K562 (cell line): ENCODE results near the gene TRIM44. TPM values are rescaled to one million over a fixed set of nuclear protein-coding genes. Genes with fewer than 3 reads are reported as not detected.

Experiments used
- ATAC-seq: fragments of 200-7000 bp; cut with Tn5 transposase; 3 replicates; pipeline ENCODE4 v1.9.1; 2020; ENCODE audit warnings: moderate library complexity
- BruUV-seq: library from RNA; stranded (reverse); fragments of 400-500 nt; replicated peaks from 2 replicates; lab custom pipeline; 2021; lab: Mats Ljungman, UMichigan
- CTCF ChIA-PET: fragments of 300-600 bp; formaldehyde crosslinking; extraction: SDS; loops from one replicate; lab custom pipeline; 2021; ENCODE audit warnings: low intra/inter-chr PET ratio; lab: Yijun Ruan, JAX
- POLR2A ChIA-PET: fragments of 300-600, 350-650 bp; sonication (Branson Sonifier 250); formaldehyde crosslinking; extraction: SDS; loops from one replicate; lab custom pipeline; 2021; ENCODE audit warnings: antibody characterized with exemption, inconsistent platforms; lab: Yijun Ruan, JAX
- DNase-seq, 4 experiments: peaks; one replicate each; pipeline versions ENCODE4 v3.0.0 to v3.0.0-alpha.2; 2011 to 2018; ENCODE audit warnings: low spot score in 3 of 4, mixed read lengths in 3 of 4; ENCODE audit errors: extremely low read depth in 1 of 4
- FAIRE-seq: peaks from 2 replicates; lab custom pipeline; 2011; peaks lifted over from hg19 to GRCh38; lab: Jason Lieb, UNC
- H2AFZ ChIP-seq: 2 replicates; pipeline ENCODE4 v1.6.0; 2011; ENCODE audit warnings: low read depth, low read length, control low read depth, inconsistent platforms
- H3K27ac ChIP-seq: fragments of 200-600 bp; 3 replicates; pipeline ENCODE4 v1.8.0; 2011; ENCODE audit warnings: low read depth, mild to moderate bottlenecking, control low read depth, inconsistent platforms, low read length, moderate library complexity, mixed read lengths; ENCODE audit errors: extremely low read depth
- H3K27me3 ChIP-seq, 2 experiments: fragments of 300-600 bp in 1 of 2; 2 replicates in 1 of 2; 3 replicates in 1 of 2; pipeline versions ENCODE4 v1.6.0 to v1.8.0; 2011; ENCODE audit warnings: inconsistent platforms in 2 of 2, low read length in 2 of 2, mild to moderate bottlenecking in 1 of 2, mixed read lengths in 1 of 2, moderate library complexity in 1 of 2; ENCODE audit not compliant: control insufficient read depth in 2 of 2, insufficient read depth in 2 of 2
- H3K36me3 ChIP-seq: fragments of 300-600 bp; 3 replicates; pipeline ENCODE4 v1.8.0; 2011; ENCODE audit warnings: mild to moderate bottlenecking, low read length, inconsistent platforms; ENCODE audit not compliant: control insufficient read depth, insufficient read depth
- H3K4me1 ChIP-seq, 2 experiments: fragments of 200-600 bp in 1 of 2; replicated peaks in 1 of 2; 2 replicates in 1 of 2; 3 replicates in 1 of 2; pipeline versions ENCODE4 v1.5.1 to v1.8.0; 2011; ENCODE audit warnings: inconsistent platforms in 2 of 2, low read length in 2 of 2, mild to moderate bottlenecking in 1 of 2, mixed read lengths in 1 of 2, moderate library complexity in 1 of 2; ENCODE audit not compliant: control insufficient read depth in 2 of 2, insufficient read depth in 2 of 2
- H3K4me2 ChIP-seq: 2 replicates; pipeline ENCODE4 v1.6.1; 2011; ENCODE audit warnings: low read length, control low read depth, inconsistent platforms, mixed read lengths; ENCODE audit not compliant: insufficient read depth
- H3K4me3 ChIP-seq: fragments of 200-600 bp; sonication (generic), shearing (Covaris generic); 2 replicates; pipeline ENCODE4 v1.5.1; 2016; ENCODE audit warnings: control low read depth, inconsistent platforms
- H3K79me2 ChIP-seq: fragments of 200-600 bp; 3 replicates; pipeline ENCODE4 v1.8.0; 2011; ENCODE audit warnings: low read length, inconsistent platforms; ENCODE audit not compliant: control insufficient read depth, insufficient read depth
- H3K9ac ChIP-seq, 2 experiments: 2 replicates each; pipeline versions ENCODE4 v1.6.0 to v1.6.1; 2011; ENCODE audit warnings: low read depth in 2 of 2, low read length in 2 of 2, control low read depth in 1 of 2, inconsistent platforms in 1 of 2, mild to moderate bottlenecking in 1 of 2, mixed read lengths in 1 of 2; ENCODE audit not compliant: insufficient read depth in 1 of 2
- H3K9me1 ChIP-seq: one replicate; pipeline ENCODE4 v1.6.0; 2011; ENCODE audit warnings: inconsistent platforms, mild to moderate bottlenecking, low read length, moderate library complexity; ENCODE audit not compliant: control insufficient read depth, insufficient read depth
- H3K9me3 ChIP-seq: replicated peaks from 2 replicates; pipeline ENCODE4 v1.5.1; 2011; ENCODE audit warnings: low read depth, low read length, inconsistent platforms; ENCODE audit not compliant: control insufficient read depth, insufficient read depth
- H4K20me1 ChIP-seq: replicated peaks from 2 replicates; pipeline ENCODE4 v1.6.1; 2011; ENCODE audit warnings: low read length, inconsistent platforms, mixed read lengths; ENCODE audit not compliant: control insufficient read depth, insufficient read depth
- ARID4B ChIP-seq: sonication (generic); formaldehyde crosslinking; IDR thresholded peaks from 2 replicates; pipeline ENCODE4 v1.8.0; 2022; ENCODE audit warnings: mild to moderate bottlenecking, missing genetic modification reagents
- BRF1 ChIP-seq: IDR thresholded peaks from 3 replicates; pipeline ENCODE4 v1.6.1; 2011; ENCODE audit warnings: borderline replicate concordance, mild to moderate bottlenecking; ENCODE audit not compliant: insufficient read length; ENCODE audit errors: extremely low read depth
- MEIS2 ChIP-seq: fragments of 450-650 bp; IDR thresholded peaks from 2 replicates; pipeline ENCODE4 v1.6.1; 2014; ENCODE audit warnings: mild to moderate bottlenecking; ENCODE audit not compliant: partially characterized antibody
- NCOR1 ChIP-seq: fragments of 450-650 bp; IDR thresholded peaks from 2 replicates; pipeline ENCODE4 v1.6.1; 2016; ENCODE audit warnings: mild to moderate bottlenecking, moderate library complexity
- NEUROD1 ChIP-seq: fragments of 150-350 bp; IDR thresholded peaks from 2 replicates; pipeline ENCODE4 v1.6.1; 2014; ENCODE audit warnings: borderline replicate concordance, low read length, low read depth; ENCODE audit not compliant: partially characterized antibody
- WGBS: fragments of 100-300 bp; shearing (Covaris generic); methylation state at CpG from one replicate; pipeline ENCODE4 v1.1.6; 2016; ENCODE audit warnings: low coverage, mixed read lengths; ENCODE audit not compliant: insufficient coverage; ENCODE audit errors: missing lambda C conversion rate; 5-methylcytosine and 5-hydroxymethylcytosine counted together
- in situ Hi-C: fragments of 300-500 bp; cut with MboI; formaldehyde crosslinking; loops from 4 replicates; pipeline ENCODE4 v1.15.0; 2018; ENCODE audit warnings: inconsistent platforms, mixed read lengths
- intact Hi-C: fragments of 100-400 bp; cut with micrococcal nuclease; formaldehyde crosslinking; loops from 2 replicates; pipeline ENCODE4 v1.14.2; 2022
- polyA plus RNA-seq, 8 experiments: library from polyadenylated mRNA; depleted of rRNA in 4 of 8; stranded (reverse) in 5 of 8; unstranded in 3 of 8; fragments of >200 nt; fragmentation: Nextera tagmentation in 2 of 8; fragmentation: Illumina TruSeq in 1 of 8; extraction: Ambion mirVana in 2 of 8; extraction: Trizol in 1 of 8; gene quantifications; 2 replicates each; pipeline versions ENCODE4 v1.2.1 to v1.2.3, GENCODE V29; 2011 to 2014; ENCODE audit warnings: inconsistent platforms in 1 of 8, missing spikeins in 1 of 8
- total RNA-seq, 7 experiments: library from RNA; depleted of rRNA in 6 of 7; stranded (reverse); fragments of >200 nt in 6 of 7; fragmentation: Illumina TruSeq in 2 of 7; extraction: Trizol in 2 of 7; gene quantifications; 2 replicates each; pipeline versions ENCODE4 v1.2.1 to v1.2.3, GENCODE V29; 2011 to 2021; ENCODE audit warnings: low replicate concordance in 1 of 7

TRIM44 gene
- total and polyA plus RNA-seq, 9 of the 15 experiments (the other 6 are each of a cell fraction or from before 2014, with no cell fraction given) = 8.3 to 105 (median 37.2) TPM

- no TSS peak for BruUV-seq
- H3K4me3 ChIP-seq = no peak overlapping the region
- CTCF ChIA-PET = no interaction called here
Observed at GRCh38 chr11:35632301-35632700, 30.3 kb upstream of the TRIM44 start.

GRCh38 chr11:35633827-35634423, 28.6 kb upstream of the TRIM44 start:
- Histone ChIP-seq H3K9ac (no peak overlapping the region), H3K27me3 (peaks cover 29 to 35% of the 10 kb centered on the region in 2 experiments), H3K4me1 (no peaks in the 10 kb centered on the region), H3K36me3 (no peaks in the 10 kb centered on the region), H3K4me3 (no peak overlapping the region), H3K79me2 (no peaks in the 10 kb centered on the region), H4K20me1 (no peaks in the 10 kb centered on the region), H3K4me2 (no peak overlapping the region), H3K9me3 (no peaks in the 10 kb centered on the region), H3K9me1 (no peaks in the 10 kb centered on the region), H3K27ac (no peak overlapping the region), H2AFZ (no peak overlapping the region)
- ATAC-seq (no peak), FAIRE-seq (no peak), DNase-seq (no peak)
- intact Hi-C loops = no loop called here
- TF ChIP-seq ARID4B (CRISPR knock-in tag) = no peak
- TF ChIP-seq BRF1 = no peak
- no peak for TF ChIP-seq NEUROD1
- TF ChIP-seq MEIS2 = no peak
- in situ Hi-C loops = no loop called here
- ChIA-PET POLR2A (interaction anchor here (1.0 kb wide), 1 partner anchor 205 kb away, joined by 3 read pairs; no protein-coding TSS in a partner anchor), CTCF (no interaction called here)
- 3% methylated on average over 4 of the region's 4 CpGs for WGBS
- BruUV-seq = no TSS peak

More at GRCh38 chr11:35632301-35632700, 30.3 kb upstream of the TRIM44 start:
- Histone ChIP-seq H3K9me1 (no peaks in the 10 kb centered on the region), H3K9ac (no peak overlapping the region), H3K4me1 (no peaks in the 10 kb centered on the region), H3K27me3 (peaks cover 29 to 35% of the 10 kb centered on the region in 2 experiments), H4K20me1 (no peaks in the 10 kb centered on the region), H2AFZ (no peak overlapping the region), H3K9me3 (no peaks in the 10 kb centered on the region), H3K4me2 (no peak overlapping the region), H3K27ac (no peak overlapping the region), H3K36me3 (no peaks in the 10 kb centered on the region), H3K79me2 (no peaks in the 10 kb centered on the region)
- intact Hi-C loops = no loop called here
- no peak for ATAC-seq
- FAIRE-seq = no peak
- POLR2A ChIA-PET = no interaction called here
- no peak for DNase-seq
- TF ChIP-seq NCOR1 = no peak
- in situ Hi-C loops = no loop called here
- WGBS = 0% methylated on average over 1 of the region's 1 CpG
